Measurements from ENCODE around the gene TEKT4. TPM values are rescaled to one million over a fixed set of nuclear protein-coding genes. Genes with fewer than 3 reads are reported as not detected.

Gene TEKT4
- total RNA-seq, 1 experiment from 2014 or later = not detected

DNA sequence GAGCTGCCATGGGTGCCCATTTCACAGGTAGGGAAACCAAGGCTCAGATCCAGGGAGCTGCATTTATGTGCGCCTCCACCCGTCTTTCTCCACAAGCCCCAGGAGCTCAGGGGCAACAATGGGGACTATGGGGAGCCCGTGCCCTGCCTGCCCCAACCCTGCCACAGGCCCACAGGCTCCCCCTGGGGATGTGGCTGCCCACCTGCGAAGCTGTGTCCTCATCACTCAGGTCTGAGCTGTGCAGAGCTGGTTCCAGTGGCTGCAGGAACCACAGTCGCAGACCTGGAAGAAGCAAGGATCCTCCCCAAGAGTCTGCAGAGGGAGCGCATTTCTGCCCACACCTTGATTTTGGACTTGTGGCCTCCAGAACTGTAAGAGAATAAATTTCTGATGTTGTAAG, 9.8 kb downstream of the TEKT4 start:
- ATAC-seq (no peak), DNase-seq (ENCODE audit: low spot score) (no peak)
- Mint-ChIP-seq H3K27me3 (ENCODE audit: low read depth) (no peaks in the 10 kb centered on the region), H3K4me1 (no peaks in the 10 kb centered on the region), H3K9me3 (no peaks in the 10 kb centered on the region), H3K4me3 (no peak overlapping the region), H3K27ac (no peak overlapping the region), H3K36me3 (no peaks in the 10 kb centered on the region)
- POLR2A ChIA-PET = no interaction called here
- TF ChIP-seq ZNF416 (CRISPR knock-in tag; IDR thresholded peaks at IDR 0.05) (no peak), CTCF (IDR thresholded peaks at IDR 0.05) (no peak), IRF2 (CRISPR knock-in tag; IDR thresholded peaks at IDR 0.05; ENCODE audit: borderline replicate concordance, low read depth) (no peak), HMGA2 (CRISPR knock-in tag; IDR thresholded peaks at IDR 0.05) (no peak), FOXJ3 (CRISPR knock-in tag; IDR thresholded peaks at IDR 0.05; ENCODE audit: borderline replicate concordance) (no peak), ZNF423 (CRISPR knock-in tag; IDR thresholded peaks at IDR 0.05) (no peak), ZNF232 (CRISPR knock-in tag; IDR thresholded peaks at IDR 0.05) (no peak), ZNF532 (CRISPR knock-in tag; IDR thresholded peaks at IDR 0.05; ENCODE audit: borderline replicate concordance) (no peak), AR (CRISPR knock-in tag; IDR thresholded peaks at IDR 0.05) (no peak), JUN (CRISPR knock-in tag; IDR thresholded peaks at IDR 0.05) (no peak)
- TF ChIP-seq, protein P1, sequence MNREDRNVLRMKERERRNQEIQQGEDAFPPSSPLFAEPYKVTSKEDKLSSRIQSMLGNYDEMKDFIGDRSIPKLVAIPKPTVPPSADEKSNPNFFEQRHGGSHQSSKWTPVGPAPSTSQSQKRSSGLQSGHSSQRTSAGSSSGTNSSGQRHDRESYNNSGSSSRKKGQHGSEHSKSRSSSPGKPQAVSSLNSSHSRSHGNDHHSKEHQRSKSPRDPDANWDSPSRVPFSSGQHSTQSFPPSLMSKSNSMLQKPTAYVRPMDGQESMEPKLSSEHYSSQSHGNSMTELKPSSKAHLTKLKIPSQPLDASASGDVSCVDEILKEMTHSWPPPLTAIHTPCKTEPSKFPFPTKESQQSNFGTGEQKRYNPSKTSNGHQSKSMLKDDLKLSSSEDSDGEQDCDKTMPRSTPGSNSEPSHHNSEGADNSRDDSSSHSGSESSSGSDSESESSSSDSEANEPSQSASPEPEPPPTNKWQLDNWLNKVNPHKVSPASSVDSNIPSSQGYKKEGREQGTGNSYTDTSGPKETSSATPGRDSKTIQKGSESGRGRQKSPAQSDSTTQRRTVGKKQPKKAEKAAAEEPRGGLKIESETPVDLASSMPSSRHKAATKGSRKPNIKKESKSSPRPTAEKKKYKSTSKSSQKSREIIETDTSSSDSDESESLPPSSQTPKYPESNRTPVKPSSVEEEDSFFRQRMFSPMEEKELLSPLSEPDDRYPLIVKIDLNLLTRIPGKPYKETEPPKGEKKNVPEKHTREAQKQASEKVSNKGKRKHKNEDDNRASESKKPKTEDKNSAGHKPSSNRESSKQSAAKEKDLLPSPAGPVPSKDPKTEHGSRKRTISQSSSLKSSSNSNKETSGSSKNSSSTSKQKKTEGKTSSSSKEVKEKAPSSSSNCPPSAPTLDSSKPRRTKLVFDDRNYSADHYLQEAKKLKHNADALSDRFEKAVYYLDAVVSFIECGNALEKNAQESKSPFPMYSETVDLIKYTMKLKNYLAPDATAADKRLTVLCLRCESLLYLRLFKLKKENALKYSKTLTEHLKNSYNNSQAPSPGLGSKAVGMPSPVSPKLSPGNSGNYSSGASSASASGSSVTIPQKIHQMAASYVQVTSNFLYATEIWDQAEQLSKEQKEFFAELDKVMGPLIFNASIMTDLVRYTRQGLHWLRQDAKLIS (CRISPR knock-in tag; IDR thresholded peaks at IDR 0.05; ENCODE audit: borderline replicate concordance) = no peak
- TF ChIP-seq, protein P2, sequence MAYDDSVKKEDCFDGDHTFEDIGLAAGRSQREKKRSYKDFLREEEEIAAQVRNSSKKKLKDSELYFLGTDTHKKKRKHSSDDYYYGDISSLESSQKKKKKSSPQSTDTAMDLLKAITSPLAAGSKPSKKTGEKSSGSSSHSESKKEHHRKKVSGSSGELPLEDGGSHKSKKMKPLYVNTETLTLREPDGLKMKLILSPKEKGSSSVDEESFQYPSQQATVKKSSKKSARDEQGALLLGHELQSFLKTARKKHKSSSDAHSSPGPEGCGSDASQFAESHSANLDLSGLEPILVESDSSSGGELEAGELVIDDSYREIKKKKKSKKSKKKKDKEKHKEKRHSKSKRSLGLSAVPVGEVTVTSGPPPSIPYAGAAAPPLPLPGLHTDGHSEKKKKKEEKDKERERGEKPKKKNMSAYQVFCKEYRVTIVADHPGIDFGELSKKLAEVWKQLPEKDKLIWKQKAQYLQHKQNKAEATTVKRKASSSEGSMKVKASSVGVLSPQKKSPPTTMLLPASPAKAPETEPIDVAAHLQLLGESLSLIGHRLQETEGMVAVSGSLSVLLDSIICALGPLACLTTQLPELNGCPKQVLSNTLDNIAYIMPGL (CRISPR knock-in tag; IDR thresholded peaks at IDR 0.05) = no peak
- CTCF ChIA-PET = interaction anchor here (1.4 to 2.2 kb wide), 2 partner anchors 10 to 76 kb away, joined by 3 to 8 read pairs; partner anchors contain the start of gene TEKT4
